GM12865 (cell line): ENCODE results near the gene MLLT3.
"Not testable (repeated sequence)": the region's sequence is repeated elsewhere in the genome, so short reads cannot be mapped to it uniquely, and the experiment has no call there.

Source experiments
- DNase-seq: peaks from one replicate; pipeline ENCODE4 v3.0.0; 2010; ENCODE audit warnings: low read depth
- H3K4me3 ChIP-seq: 2 replicates; pipeline ENCODE4 v1.5.1; 2011; ENCODE audit warnings: mild to moderate bottlenecking, low read depth, low read length, control low read depth
- TF ChIP-seq, protein P1 (sequence below): IDR thresholded peaks from 2 replicates; pipeline ENCODE4 v1.5.1; 2011; ENCODE audit warnings: low read length, control low read depth, low read depth, inconsistent platforms; ENCODE audit not compliant: insufficient read depth; ENCODE audit errors: missing control alignments

MLLT3 gene

DNA sequence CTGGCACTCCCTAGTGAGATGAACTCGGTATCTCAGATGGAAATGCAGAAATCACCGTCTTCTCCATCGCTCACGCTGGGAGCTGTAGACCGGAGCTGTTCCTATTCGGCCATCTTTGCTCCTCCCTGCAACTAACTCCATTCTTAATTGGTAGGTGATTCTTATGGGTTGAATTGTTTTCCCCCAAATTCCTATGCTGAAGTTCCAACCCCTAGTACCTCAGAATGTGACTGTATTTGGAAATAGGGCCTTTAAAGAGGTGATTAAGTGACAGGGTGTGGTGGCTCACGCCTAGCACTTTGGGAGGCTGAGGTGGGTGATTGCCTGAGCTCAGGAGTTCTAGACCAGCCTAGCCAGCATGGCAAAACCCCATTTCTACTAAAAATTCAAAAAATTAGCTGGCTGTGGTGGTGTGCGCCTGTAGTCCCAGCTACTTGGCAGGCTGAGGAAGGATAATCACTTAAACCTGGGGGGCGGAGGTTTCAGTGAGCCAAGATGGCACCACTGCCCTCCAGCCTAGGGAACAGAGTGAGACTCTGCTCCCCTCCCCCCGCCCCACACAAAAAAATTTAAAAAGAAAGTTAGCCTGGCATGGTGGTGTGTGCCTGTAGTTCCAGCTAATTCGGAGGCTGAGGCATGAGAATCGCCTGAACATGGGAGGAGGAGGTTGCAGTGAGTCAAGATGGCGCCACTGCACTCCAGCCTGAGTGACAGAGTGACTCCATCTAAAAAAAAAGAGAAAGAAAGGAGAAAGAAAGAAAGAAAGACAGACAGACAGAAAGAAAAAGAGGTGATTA lies 36.6 kb upstream of the MLLT3 start:
- TF ChIP-seq, protein P1, sequence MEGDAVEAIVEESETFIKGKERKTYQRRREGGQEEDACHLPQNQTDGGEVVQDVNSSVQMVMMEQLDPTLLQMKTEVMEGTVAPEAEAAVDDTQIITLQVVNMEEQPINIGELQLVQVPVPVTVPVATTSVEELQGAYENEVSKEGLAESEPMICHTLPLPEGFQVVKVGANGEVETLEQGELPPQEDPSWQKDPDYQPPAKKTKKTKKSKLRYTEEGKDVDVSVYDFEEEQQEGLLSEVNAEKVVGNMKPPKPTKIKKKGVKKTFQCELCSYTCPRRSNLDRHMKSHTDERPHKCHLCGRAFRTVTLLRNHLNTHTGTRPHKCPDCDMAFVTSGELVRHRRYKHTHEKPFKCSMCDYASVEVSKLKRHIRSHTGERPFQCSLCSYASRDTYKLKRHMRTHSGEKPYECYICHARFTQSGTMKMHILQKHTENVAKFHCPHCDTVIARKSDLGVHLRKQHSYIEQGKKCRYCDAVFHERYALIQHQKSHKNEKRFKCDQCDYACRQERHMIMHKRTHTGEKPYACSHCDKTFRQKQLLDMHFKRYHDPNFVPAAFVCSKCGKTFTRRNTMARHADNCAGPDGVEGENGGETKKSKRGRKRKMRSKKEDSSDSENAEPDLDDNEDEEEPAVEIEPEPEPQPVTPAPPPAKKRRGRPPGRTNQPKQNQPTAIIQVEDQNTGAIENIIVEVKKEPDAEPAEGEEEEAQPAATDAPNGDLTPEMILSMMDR: no peak
- no peak for DNase-seq
- no peak overlapping the region for H3K4me3 ChIP-seq

DNA sequence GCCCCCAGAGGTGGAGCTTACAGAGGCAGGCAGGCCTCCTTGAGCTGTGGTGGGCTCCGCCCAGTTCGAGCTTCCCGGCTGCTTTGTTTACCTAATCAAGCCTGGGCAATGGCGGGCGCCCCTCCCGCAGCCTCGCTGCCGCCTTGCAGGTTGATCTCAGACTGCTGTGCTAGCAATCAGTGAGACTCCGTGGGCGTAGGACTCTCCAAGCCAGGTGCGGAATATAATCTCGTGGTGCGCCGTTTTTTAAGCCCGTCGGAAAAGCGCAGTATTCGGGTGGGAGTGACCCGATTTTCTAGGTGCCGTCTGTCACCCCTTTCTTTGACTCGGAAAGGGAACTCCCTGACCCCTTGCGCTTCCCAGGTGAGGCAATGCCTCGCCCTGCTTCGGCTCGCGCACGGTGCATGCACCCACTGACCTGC lies 36.0 kb upstream of the MLLT3 start:
- not testable (repeated sequence) for DNase-seq, H3K4me3 ChIP-seq

DNA sequence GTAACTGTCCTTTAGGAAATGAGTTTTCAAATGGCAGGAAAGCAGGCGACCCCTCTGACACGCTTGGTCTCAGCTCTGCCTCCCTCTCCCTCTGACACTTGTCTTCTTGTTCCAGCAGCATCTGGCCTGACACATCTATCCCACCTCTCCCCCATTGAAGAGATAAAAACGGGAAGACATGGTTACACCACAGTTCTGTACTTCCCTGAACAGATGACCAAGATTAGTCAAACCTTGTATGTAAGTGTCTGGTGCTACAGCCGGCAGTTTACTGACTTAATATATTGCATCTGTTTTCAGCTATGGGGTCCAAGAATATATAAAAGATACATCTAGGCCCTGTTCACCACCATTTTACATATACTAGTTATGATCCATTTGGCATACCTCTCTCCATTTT lies 29.6 kb upstream of the MLLT3 start:
- no peak for DNase-seq

GRCh38 chr9:20650750-20651299 lies 28.5 kb upstream of the MLLT3 start:
- no peak overlapping the region for H3K4me3 ChIP-seq
- DNase-seq: no peak
- TF ChIP-seq, protein P1: no peak

More for the DNA sequence above, 29.6 kb upstream of the MLLT3 start:
- TF ChIP-seq, protein P1: no peak
- H3K4me3 ChIP-seq: no peak overlapping the region

- TF ChIP-seq, protein P1: no peak
- no peak for DNase-seq
- no peak overlapping the region for H3K4me3 ChIP-seq
These were observed 28.0 kb upstream of the MLLT3 start for GRCh38 chr9:20650313-20650712.

- TF ChIP-seq, protein P1: no peak
- no peak overlapping the region for H3K4me3 ChIP-seq
- DNase-seq: no peak
These were observed 27.1 kb upstream of the MLLT3 start for GRCh38 chr9:20649381-20649780.

- DNase-seq: no peak
- TF ChIP-seq, protein P1: no peak
- H3K4me3 ChIP-seq: no peak overlapping the region
These were observed 24.4 kb upstream of the MLLT3 start for GRCh38 chr9:20646656-20647055.
